GM23248 (cell line): ENCODE results near the gene TCF15.

Experiments used
- EZH2 ChIP-seq: fragments of 200-600 bp; sonication (generic); IDR thresholded peaks from 2 replicates; pipeline ENCODE4 v1.6.1; 2018; ENCODE audit warnings: antibody characterized with exemption, mild to moderate bottlenecking; ENCODE audit not compliant: insufficient read depth, poor library complexity, severe bottlenecking
- EZH2phosphoT487 ChIP-seq: fragments of 200-600 bp; sonication (generic); IDR thresholded peaks from 2 replicates; pipeline ENCODE4 v1.6.1; 2018; ENCODE audit warnings: antibody characterized with exemption, moderate library complexity, mild to moderate bottlenecking, low read depth; ENCODE audit not compliant: insufficient read depth

DNA sequence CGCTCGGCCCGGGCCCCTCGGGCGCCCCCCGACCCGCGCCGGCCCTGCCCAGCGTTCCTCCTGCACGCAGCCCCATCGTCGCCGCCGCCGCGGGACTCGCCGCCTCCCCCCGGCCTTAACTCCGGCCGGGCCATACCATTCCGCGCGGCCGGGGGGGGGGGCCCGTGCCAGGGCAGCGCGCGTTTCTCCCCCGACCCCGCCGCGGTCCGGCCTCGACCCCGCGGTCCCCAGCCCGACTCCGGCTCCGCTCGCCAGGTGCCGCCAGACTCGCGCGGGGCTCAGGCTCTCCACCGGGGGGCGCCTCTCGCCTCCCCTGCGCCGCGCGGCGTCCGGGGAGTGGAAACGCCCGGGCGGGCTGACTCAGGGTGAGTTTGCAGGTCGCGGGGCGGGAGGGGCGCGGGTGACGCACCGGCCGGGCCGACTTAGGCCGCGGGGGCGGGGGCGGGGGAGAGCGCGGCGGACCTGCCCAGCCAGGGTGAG is 43.0 kb upstream of the TCF15 start, which contains the start of gene SRXN1:
- TF ChIP-seq EZH2phosphoT487 (no peak), EZH2 (no peak)
